Superior temporal gyrus (tissue), 1 donor: ENCODE results near the gene SPATA19.
A peak's percentile ranks its signal among the peaks of the same experiment; 100 is the strongest.

ENCODE experiments used
- DNase-seq: peaks from one replicate; pipeline ENCODE4 v3.0.0-alpha.2; 2016; ENCODE audit errors: extremely low spot score

Gene SPATA19

DNA sequence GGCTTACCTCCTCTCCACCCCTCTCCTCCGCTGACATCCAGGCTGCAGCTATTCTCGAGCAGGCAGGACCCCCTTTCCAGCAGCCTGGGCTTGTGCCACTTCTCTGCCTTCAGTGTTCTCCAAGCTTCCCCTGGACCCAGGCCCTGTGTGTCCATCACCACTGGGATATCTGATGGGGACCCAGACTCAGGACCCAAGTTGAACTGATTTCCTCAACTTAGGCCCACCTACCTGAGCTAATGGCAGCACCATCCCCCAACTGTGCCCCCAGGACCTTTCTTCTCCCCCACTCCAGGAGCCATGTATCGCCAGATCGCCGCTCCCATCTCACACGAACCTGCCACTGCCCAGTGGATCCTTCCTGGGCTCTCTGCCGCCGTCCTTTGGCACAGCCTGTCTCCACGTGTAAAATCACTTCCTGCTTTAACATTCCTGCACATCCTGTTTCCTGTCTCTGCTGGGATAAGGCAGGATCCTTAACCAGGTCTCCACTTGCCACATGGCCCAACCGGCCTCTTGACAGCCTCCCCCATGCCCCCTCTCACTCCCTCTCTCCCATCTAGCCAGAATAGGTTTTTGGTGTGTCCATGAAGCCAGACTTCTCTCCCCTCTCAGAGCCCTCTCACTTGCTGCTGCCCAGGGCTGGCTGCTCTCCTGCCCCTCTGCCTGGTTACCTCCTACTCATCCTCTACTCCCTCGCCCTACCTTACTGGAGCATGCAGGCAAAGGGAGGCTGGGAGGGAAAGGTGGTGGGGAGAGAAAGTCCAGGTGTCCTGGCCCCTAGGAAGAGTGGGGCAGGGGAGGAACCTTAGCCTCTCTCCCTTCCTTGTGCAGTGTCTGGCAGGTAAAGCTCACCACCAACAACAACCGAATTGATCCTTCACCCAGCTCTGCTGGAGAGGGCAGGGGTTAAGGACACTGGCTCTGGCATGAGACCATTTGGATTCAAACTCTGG lies 9.4 kb downstream of the SPATA19 start:
- no peak for DNase-seq

DNA sequence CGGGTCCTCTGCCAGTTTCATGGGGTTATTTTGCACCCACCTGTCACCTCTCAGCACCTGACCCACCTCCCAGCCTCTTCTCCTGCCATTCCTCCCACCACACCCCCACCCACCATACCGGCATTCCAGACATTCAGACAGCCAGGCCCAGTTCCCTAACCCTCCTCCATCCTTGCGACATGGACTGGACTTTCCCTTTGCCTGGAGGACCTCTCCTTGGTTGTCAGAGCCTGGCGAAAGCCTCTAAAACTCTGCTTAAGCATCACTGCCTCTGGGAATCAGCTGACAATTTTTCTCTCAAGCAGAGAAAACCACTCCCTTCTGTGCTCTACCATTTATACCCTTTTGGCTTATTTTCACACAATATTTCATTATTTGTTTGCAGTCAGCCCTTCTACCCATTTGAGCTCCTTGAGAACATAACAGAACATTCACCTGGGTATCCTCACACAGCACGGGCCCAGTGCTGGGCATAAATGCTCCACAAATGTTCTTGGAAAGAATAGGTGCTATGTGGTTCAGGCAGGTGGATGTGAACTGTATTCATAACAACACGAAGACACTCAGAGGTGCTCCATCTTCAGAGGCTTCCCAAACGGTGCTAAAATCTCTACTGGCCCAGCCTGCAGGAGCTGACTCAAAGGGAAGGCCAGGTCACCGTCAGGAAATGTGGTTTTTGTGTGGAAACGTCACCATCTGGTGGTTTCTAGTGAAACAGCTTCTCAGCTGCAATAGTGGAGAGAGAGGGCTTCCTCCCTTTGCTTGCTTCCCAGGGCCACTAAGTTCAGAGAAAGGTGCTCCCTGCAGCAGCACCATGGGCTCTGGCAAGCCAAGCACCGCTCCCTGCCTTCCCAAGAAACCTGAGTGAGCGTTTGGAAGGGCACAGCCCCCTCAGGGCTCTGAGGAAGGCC lies 10.4 kb downstream of the SPATA19 start:
- DNase-seq = peak; percentile 77

DNA sequence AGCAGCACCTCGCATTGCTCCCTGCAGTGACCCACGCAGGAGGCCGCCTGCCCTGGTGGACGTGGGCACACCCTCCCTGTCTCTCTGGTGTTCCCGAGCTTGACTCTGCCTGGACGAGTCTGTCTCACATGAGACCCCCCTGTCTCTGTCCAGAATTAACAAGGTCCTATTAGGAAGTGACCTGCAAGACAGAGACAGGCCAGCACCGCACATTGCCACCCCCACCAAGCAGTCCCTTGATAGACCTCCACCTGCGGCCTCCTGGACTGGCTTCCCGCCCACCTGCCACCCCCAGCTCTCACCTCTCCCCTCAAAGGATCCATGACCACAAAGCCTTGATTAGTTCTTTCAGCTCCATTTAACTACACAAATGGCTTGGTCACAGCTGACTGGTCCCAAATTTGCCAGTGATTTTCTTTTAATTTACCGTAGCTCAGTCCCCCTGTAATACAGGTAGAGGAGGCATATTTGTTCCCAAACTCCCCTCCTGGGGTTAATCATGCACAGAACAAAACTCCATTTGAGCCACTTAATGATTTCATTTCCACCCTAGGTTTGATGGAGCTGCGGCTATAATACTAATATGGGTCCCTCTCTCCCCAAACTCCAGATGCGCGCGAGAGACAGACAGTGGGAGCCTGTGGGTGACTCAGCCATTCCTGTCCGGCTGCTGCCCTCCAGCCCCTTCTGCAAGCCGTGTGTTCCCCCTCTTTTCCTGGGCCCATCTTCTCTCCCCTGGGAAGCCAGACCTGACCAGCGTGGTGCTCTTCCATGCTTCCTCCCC lies 11.2 kb downstream of the SPATA19 start:
- no peak for DNase-seq

GRCh38 chr11:133832991-133833897 lies 12.1 kb downstream of the SPATA19 start:
- DNase-seq = peak; percentile 16

DNA sequence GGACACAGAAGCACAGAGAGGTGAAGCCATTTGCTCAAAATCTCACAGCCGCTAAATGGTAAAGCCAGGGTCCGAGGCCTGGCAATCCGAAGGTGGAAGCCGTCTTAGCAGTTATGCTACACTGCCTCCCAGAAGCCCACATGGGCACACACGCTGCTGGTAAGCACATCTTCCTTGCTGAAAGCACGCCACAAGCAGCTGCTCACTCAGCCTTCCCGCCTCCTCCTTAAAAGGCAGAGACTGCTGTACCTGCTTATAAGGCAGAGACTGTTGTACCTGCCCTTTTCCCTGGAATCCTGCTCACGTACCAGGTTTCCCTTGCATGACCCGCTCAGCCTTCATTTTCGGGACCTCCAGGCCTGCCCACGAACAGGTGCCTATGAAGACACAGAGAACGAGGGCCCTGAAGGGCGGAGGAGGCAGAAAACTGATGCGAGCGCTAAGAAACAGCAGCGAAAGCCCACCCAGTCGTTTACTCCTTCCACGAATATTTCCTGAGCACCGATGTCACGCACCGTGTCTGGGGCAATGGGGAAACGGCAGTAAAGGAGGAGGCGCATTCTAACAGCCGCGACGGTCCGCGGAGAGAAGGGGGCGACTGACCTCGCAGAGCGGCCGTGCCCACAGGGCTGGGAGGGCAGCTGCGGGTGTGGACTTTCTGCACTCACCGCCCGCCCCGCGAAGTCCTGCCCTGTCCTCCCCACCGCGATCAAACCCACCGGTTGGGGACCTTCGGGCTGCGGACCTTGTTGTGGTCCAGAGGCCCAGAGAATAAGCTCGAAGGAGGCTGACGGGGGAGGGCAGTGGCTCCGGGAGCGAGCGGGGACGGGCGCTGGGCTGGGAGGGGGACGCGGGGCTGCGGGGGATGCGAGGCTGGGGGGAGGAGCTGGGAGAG lies 13.0 kb downstream of the SPATA19 start:
- DNase-seq = peak; percentile 11

DNA sequence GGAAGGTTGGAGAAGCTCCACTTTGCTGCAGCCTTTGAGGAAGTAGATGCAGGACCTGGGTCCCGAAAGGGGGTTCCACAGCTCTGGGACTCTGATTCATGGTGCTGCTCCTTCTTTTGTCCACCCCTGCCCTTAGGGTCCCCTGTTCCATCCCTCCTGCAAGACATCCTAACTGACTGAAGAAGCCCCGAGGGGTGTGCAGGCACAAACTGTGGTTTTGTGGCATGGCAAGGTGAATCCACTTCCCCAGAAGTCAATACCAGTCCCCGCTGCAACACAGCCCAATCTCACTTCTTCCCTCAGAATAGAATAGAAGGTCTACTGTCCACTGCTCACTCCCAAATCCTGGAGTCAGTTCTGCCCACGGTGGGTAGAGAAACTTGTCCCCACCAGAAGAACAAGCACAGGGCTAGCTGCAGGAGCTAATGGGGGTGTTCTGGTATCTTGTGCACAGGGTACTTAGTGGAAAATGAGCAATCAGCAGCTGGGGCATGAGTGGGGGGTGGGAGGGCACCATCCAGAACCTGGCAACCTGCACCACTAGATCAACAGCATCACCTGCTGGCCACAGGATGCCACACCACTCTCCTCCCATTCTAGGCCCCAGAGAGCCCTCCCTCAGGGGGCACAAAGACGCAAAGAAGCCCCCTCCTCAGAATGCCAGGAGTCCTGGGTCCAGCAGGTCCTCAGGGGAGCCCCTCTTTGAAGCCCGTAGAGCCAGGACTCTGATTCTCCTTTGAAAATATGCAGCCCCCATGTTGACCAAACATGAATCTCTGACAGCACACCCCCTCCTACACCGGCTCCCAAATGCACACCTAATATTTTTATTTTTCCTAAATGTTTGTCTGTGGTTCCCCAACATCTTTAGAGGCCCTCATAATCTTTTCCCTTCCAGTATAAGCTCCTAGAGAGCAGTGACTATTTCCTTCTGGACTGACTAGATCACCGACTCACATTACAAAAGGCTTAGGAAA lies 14.1 kb downstream of the SPATA19 start:
- DNase-seq = no peak

GRCh38 chr11:133829566-133829965 lies 15.7 kb downstream of the SPATA19 start:
- DNase-seq = no peak

DNA sequence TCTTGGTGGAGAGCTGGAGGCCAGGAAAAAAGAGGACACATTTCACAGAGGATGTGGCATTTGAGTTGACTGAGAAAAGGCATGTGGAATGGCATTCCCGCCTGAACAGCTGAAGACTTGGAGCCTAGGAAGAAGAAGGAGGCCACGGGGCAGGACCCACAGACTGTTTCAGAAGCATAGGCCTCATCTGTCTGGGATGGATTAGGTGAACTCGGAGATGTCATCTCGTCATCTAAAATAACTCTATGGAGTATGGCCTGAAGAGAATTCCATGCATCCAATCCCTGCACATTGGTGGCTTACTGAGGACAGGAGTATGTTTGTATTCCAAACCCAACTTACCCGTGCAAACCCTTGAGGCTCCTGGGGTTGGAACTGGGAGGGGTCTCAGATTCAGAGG lies 16.4 kb downstream of the SPATA19 start:
- no peak for DNase-seq

DNA sequence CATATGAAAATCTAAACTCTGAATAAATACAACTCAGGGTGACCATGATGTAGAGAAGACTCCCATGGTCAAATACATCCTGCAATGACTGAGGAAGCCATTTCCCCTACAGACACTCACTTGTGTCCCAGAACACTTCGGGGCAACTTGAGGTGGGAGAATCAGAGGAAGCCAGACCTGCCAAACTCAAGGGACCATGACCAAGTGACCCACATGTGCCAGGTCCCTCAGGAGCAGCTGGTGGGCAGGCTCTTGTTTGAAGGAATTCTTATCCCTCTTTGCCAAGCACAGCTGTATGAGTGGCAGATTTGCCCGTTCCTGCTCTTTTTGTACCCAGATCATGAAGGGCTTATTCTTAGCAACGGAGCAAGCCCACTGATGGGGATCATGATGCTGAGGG lies 17.8 kb downstream of the SPATA19 start:
- no peak for DNase-seq

DNA sequence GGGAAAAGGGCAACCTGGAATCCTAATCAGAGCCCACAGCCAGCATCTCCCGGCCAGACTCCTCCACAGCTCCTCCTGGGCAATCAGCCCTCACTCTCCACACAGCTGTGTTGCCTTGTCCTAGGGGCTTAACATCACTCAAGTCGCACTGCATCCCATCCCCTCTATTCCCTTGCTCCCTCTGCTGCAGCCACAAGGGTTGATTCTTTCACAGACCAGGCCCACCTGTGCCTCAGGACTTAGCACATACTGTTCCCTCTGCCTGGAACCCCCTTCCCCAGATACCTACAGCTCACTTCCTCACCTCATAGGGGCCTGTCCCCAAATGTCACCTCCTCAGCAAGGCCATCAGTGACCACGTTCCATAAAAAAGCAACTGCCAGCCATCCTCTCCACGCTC lies 18.4 kb downstream of the SPATA19 start:
- DNase-seq = no peak

GRCh38 chr11:133825666-133826065 lies 19.6 kb downstream of the SPATA19 start:
- DNase-seq = no peak

DNA sequence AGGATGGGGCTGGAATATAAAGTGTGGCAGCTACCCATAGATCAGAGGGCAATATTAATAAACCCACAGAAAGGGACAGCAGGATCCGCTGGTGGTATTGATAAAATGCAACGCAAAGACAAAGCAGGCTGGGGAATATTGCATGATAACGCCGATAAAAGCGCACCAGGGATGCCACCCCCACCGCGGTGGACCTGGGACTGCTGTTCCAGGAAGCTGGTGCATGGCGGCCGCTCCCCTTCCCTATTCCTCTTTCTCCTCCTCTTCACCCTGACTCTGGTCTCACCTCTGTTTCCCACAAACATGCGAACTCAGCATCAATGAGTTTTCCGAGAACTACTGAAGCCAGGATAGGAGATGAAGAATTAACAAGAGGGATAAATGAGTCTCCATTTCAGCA lies 20.2 kb downstream of the SPATA19 start:
- no peak for DNase-seq

- DNase-seq = no peak
Measured at GRCh38 chr11:133824593-133824992, 20.7 kb downstream of the SPATA19 start.

DNA sequence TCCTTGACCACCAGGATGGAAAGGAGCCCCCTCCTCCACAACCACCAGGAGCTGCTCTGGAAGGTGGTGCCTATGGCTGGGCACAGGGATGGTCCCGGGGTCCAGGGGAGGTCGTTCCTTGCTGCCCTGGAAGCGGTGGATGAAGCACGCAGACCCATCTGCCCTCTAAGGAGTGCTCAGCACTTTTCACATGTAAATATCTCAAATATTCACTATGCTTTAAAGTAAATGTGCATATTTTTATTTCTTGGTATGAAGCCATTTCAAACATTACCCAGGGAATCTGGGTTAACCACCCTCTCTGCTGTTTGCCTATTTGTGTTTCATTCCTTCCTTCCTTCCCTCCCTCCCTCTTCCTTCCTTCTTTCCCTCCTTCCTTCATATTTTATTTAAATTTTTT lies 21.7 kb downstream of the SPATA19 start:
- DNase-seq = no peak

DNA sequence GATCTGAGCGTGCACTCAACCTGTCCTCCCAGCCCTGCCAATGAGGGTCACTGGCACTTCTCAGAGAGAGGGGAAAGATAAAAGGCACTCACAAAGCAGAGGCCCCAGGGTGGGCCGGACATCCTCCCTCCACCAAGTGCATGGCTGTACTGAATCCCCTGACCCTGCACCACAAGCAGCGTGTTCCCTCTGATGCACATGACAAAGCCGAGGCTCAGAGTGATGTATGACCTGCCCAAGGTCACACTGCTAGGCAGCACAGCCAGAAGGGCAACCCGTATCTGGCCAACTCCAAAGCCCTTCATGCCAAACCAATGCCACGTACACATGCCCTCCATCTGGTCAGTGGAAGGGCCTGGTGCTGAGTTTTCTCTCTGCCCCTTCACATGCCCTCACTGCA lies 22.1 kb downstream of the SPATA19 start:
- no peak for DNase-seq

GRCh38 chr11:133821776-133822175 lies 23.5 kb downstream of the SPATA19 start:
- peak; percentile 85 for DNase-seq

GRCh38 chr11:133819746-133820315 lies 25.5 kb downstream of the SPATA19 start:
- DNase-seq = no peak

GRCh38 chr11:133819114-133819513 lies 26.2 kb downstream of the SPATA19 start:
- no peak for DNase-seq
